ENCODE results near the gene KCNB1.

The KCNB1 gene

DNA sequence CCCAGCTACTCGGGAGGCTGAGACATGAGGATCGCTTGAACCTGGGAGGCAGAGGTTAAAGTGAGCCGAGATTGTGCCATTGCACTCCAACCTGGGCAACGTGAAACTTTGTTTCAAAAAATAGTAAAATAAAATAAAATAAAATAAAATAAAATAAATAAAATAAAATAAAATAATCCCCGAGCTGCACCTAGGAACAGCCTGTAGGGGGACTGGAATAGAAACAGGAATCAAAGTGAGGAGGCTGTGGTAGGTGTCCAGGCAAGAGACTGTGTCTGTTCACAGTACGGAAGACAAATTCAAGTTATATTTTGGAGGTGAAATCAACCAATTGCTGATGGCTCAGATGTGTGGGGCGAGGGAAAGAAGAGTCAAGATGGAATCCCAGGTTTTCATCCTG, 86.2 kb downstream of the KCNB1 start:
- DNase-seq, result no peak
- CTCF ChIA-PET, result interaction anchor here (1.1 kb wide), 1 partner anchor 12 kb away, joined by 4 read pairs; no protein-coding TSS in a partner anchor
- no peak overlapping the region for H3K4me3 Mint-ChIP-seq
- H3K9me3 Mint-ChIP-seq, result no peaks in the 10 kb centered on the region
- H3K4me1 Mint-ChIP-seq, result no peaks in the 10 kb centered on the region
- H3K27me3 Mint-ChIP-seq, result peaks cover 26% of the 10 kb centered on the region
- no peaks in the 10 kb centered on the region for H3K36me3 Mint-ChIP-seq
- H3K27ac Mint-ChIP-seq, result no peak overlapping the region

DNA sequence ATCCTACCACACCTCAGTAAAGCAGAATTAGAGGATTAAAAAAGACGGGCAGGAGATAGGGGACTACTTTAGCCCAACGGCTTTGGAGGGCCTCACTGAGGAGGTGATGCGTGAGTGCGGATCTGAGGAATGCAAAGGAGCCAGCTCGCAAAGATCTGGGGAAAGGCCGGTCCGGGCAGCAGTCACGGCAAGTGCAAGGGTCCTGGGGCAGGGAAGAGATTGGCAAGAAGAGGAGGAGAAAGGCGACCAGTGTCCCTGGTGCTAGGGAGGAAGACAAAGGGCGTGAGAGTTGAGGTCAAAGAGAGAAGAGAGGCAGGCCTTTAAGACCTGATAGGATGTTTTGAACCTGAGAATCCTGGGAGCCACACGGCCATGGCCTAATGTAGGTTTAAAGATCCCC, 86.8 kb downstream of the KCNB1 start:
- Mint-ChIP-seq H3K27ac (no peak overlapping the region), H3K4me1 (no peaks in the 10 kb centered on the region), H3K9me3 (no peaks in the 10 kb centered on the region), H3K27me3 (peaks cover 22% of the 10 kb centered on the region), H3K36me3 (no peaks in the 10 kb centered on the region), H3K4me3 (no peak overlapping the region)
- DNase-seq, result no peak
- CTCF ChIA-PET, result interaction anchor here (1.7 to 1.8 kb wide), 2 partner anchors 10 to 15 kb away, joined by 3 read pairs; no protein-coding TSS in a partner anchor

DNA sequence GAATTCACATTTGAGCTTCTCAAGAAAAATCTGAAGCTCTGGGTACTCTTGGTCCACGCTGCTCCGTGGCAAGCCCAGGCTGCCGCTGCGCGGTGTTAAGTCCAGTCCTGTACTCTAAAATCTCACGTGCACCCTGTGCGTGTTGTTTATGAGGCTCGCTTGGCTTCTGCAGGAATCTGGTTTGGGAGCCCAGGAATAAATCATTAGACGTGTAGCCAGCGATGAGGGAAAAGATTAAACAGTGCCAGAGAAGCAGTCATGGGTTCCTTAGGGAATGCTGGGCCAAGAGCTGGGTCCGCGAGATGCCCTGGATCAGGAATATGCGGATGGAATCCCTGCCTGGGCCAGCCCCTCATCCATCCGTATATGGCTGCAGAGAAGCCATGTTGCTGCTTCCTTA, 87.3 kb downstream of the KCNB1 start:
- Mint-ChIP-seq H3K9me3 (no peaks in the 10 kb centered on the region), H3K4me3 (no peak overlapping the region), H3K27ac (no peak overlapping the region), H3K4me1 (no peaks in the 10 kb centered on the region), H3K36me3 (no peaks in the 10 kb centered on the region), H3K27me3 (peaks cover 23% of the 10 kb centered on the region)
- CTCF ChIA-PET, result interaction anchor here (1.7 to 1.8 kb wide), 2 partner anchors 10 to 14 kb away, joined by 3 read pairs; no protein-coding TSS in a partner anchor
- no peak for DNase-seq

- no peaks in the 10 kb centered on the region for H3K36me3 Mint-ChIP-seq
- H3K27ac Mint-ChIP-seq, result no peak overlapping the region
- DNase-seq, result no peak
- no peak overlapping the region for H3K4me3 Mint-ChIP-seq
- CTCF ChIA-PET, result interaction anchor here (1.7 to 1.8 kb wide), 2 partner anchors 10 to 14 kb away, joined by 3 read pairs; no protein-coding TSS in a partner anchor
- H3K27me3 Mint-ChIP-seq, result peaks cover 28% of the 10 kb centered on the region
- no peaks in the 10 kb centered on the region for H3K4me1 Mint-ChIP-seq
- H3K9me3 Mint-ChIP-seq, result no peaks in the 10 kb centered on the region
Observed at GRCh38 chr20:49394757-49395156, 87.7 kb downstream of the KCNB1 start.

DNA sequence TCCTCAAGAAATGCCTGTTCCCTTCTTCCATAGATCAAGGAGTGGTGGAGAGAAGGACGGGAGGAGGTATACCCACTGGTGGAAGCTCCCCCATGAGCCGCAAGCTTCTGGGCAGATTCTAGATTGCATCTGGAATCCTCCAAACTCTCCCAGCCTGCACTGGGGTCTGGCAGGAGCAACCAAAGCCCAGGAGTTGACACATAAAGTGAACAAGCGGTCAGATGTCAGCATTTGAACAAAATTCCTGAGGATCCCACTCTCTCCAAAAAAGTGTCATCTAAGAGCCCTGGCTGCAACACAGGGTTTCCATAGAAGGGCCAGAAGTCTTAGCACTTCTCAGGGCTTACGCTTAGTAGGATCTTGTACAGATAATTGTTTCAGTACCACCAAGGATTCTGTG, 88.2 kb downstream of the KCNB1 start:
- Mint-ChIP-seq H3K9me3 (no peaks in the 10 kb centered on the region), H3K27ac (no peak overlapping the region), H3K4me3 (no peak overlapping the region), H3K36me3 (no peaks in the 10 kb centered on the region), H3K27me3 (peaks cover 30% of the 10 kb centered on the region), H3K4me1 (no peaks in the 10 kb centered on the region)
- CTCF ChIA-PET, result interaction anchor here (0.8 to 1.8 kb wide), 3 partner anchors 9 to 13 kb away, joined by 3 to 4 read pairs (median 3); no protein-coding TSS in a partner anchor
- no peak for DNase-seq

- no peak for DNase-seq
- Mint-ChIP-seq H3K27me3 (peaks cover 30% of the 10 kb centered on the region), H3K4me1 (no peaks in the 10 kb centered on the region), H3K27ac (no peak overlapping the region), H3K36me3 (no peaks in the 10 kb centered on the region), H3K9me3 (no peaks in the 10 kb centered on the region), H3K4me3 (no peak overlapping the region)
- CTCF ChIA-PET, result interaction anchor here (0.8 to 1.8 kb wide), 2 partner anchors 10 to 13 kb away, joined by 3 to 4 read pairs; no protein-coding TSS in a partner anchor
Observed at GRCh38 chr20:49393803-49394202, 88.7 kb downstream of the KCNB1 start.

DNA sequence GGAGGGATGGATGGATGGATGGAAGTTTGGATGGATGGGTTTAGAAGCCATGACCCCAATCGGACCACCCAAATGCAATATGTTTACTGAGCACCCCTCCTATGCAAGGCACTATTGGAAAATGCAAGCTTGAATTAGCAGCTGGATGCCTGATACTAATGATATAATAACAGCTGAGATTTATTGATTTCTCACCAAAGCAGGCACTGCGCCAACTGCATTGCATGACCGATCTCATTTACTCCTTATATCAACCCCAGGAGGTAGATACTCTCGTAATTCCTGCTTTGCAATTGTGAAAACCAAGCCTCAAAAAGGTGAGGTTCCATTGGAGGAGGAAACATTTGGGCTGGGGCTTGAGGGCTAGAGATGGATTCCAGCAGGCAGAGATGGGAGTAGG, 89.7 kb downstream of the KCNB1 start:
- no peaks in the 10 kb centered on the region for H3K4me1 Mint-ChIP-seq
- H3K4me3 Mint-ChIP-seq, result no peak overlapping the region
- H3K27me3 Mint-ChIP-seq, result peaks cover 35% of the 10 kb centered on the region
- CTCF ChIA-PET, result no interaction called here
- H3K27ac Mint-ChIP-seq, result no peak overlapping the region
- no peak for DNase-seq
- no peaks in the 10 kb centered on the region for H3K9me3 Mint-ChIP-seq
- no peaks in the 10 kb centered on the region for H3K36me3 Mint-ChIP-seq

- no peak for DNase-seq
- Mint-ChIP-seq H3K9me3 (no peaks in the 10 kb centered on the region), H3K4me1 (no peaks in the 10 kb centered on the region), H3K4me3 (no peak overlapping the region), H3K36me3 (no peaks in the 10 kb centered on the region), H3K27me3 (peaks cover 46% of the 10 kb centered on the region), H3K27ac (no peak overlapping the region)
- CTCF ChIA-PET, result no interaction called here
Observed at GRCh38 chr20:49391404-49392245, 90.8 kb downstream of the KCNB1 start.

DNA sequence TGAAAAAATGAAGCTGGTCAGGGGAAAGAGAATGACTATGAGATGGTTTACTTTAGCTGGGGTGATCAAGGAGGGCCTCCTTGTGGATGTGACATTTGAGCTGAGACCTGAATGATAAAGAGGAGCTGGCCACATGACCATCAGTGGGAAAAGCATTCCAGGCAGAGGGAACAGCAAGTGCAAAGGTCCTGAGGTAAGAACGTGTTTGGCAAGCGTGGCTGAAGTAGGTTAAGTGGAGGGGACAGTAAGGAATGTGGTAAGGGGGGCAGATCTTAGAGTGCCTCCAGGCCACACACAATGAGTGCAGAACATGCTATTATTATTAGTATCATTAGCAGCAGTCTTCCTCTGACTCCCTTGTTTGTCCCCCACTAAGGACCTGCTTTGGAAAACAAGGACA, 92.6 kb downstream of the KCNB1 start:
- H3K36me3 Mint-ChIP-seq, result no peaks in the 10 kb centered on the region
- H3K27ac Mint-ChIP-seq, result no peak overlapping the region
- no peak for DNase-seq
- peaks cover 46% of the 10 kb centered on the region for H3K27me3 Mint-ChIP-seq
- no peaks in the 10 kb centered on the region for H3K9me3 Mint-ChIP-seq
- no peak overlapping the region for H3K4me3 Mint-ChIP-seq
- no peaks in the 10 kb centered on the region for H3K4me1 Mint-ChIP-seq
- CTCF ChIA-PET, result interaction anchor here (1.5 kb wide), 1 partner anchor 27 kb away, joined by 3 read pairs; no protein-coding TSS in a partner anchor

GRCh38 chr20:49388744-49389143, 93.7 kb downstream of the KCNB1 start:
- Mint-ChIP-seq H3K9me3 (no peaks in the 10 kb centered on the region), H3K27ac (no peak overlapping the region), H3K4me1 (no peaks in the 10 kb centered on the region), H3K4me3 (no peak overlapping the region), H3K27me3 (peaks cover 51% of the 10 kb centered on the region), H3K36me3 (no peaks in the 10 kb centered on the region)
- CTCF ChIA-PET, result no interaction called here
- no peak for DNase-seq

- Mint-ChIP-seq H3K4me1 (no peaks in the 10 kb centered on the region), H3K27me3 (peaks cover 53% of the 10 kb centered on the region), H3K4me3 (no peak overlapping the region), H3K9me3 (no peaks in the 10 kb centered on the region), H3K36me3 (no peaks in the 10 kb centered on the region), H3K27ac (no peak overlapping the region)
- no peak for DNase-seq
- CTCF ChIA-PET, result no interaction called here
Observed at GRCh38 chr20:49387581-49387939, 94.9 kb downstream of the KCNB1 start.

DNA sequence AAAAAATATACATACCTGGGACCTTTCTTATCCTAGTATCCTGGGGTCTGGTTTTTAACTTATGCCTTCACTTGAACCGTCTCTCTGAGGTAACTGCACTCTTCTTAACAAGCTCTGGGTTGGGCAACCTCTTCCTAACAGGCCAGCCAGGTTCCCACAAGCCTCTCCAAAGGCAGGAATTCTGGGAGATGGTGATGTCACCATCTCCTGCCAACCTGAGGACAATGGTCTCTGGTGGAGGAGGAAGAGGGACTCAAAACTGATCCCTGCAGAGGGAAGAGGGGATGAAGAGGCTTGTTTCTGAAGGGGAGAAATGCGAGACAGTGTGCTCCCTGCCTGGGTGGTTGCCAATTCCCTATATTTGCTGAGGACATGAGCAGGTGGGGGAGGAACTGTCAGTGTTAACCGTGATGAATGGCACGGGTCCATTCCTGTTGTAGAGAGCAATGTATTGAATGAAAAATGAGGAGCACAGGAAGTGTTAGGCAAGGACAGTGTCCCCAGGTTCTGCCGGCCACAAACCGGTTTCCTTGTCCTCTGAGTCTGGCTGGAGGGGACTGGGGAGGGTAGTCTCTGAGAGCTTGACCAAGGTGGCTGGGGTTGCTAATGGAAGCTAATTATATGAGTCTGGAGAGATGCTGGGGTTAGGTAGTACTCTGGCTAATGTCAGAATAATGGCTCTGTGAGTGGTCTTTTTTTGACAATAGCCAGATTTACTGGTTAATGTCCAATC, 95.5 kb downstream of the KCNB1 start:
- Mint-ChIP-seq H3K36me3 (no peaks in the 10 kb centered on the region), H3K9me3 (no peaks in the 10 kb centered on the region), H3K4me3 (no peak overlapping the region), H3K27me3 (peaks cover 48% of the 10 kb centered on the region), H3K4me1 (no peaks in the 10 kb centered on the region), H3K27ac (no peak overlapping the region)
- no peak for DNase-seq
- CTCF ChIA-PET, result no interaction called here

- peaks cover 41% of the 10 kb centered on the region for H3K27me3 Mint-ChIP-seq
- CTCF ChIA-PET, result interaction anchor here (0.7 to 2.8 kb wide), 16 partner anchors 8 to 294 kb away, joined by 3 to 16 read pairs (median 4); no protein-coding TSS in a partner anchor
- DNase-seq, result no peak
Observed at GRCh38 chr20:49385465-49385864, 97.0 kb downstream of the KCNB1 start.

More at GRCh38 chr20:49385465-49385864, 97.0 kb downstream of the KCNB1 start:
- Mint-ChIP-seq H3K36me3 (no peaks in the 10 kb centered on the region), H3K9me3 (no peaks in the 10 kb centered on the region), H3K4me3 (no peak overlapping the region), H3K4me1 (no peaks in the 10 kb centered on the region), H3K27ac (no peak overlapping the region)

Data from activated naive CD4-positive, alpha-beta T cell treated with anti-CD3 and anti-CD28 coated beads, Interleukin-2, amount 10 ng/mL, durations not matched to agents 7 days and 5 days (primary cell).